Nephron progenitor cell (in vitro differentiated cells): ENCODE measurements around the gene ZMYND15.

Experiments
- DNase-seq: peaks from one replicate; pipeline ENCODE4 v3.0.0; 2021
- H3K27ac Mint-ChIP-seq: 2 replicates; pipeline ENCODE4 v1.8.0; 2021; ENCODE audit warnings: mild to moderate bottlenecking, moderate library complexity, mixed read lengths
- H3K27me3 Mint-ChIP-seq: 2 replicates; pipeline ENCODE4 v1.8.0; 2021; ENCODE audit warnings: mild to moderate bottlenecking, low read depth, mixed read lengths; ENCODE audit not compliant: poor library complexity
- H3K36me3 Mint-ChIP-seq: 2 replicates; pipeline ENCODE4 v1.8.0; 2021; ENCODE audit warnings: low read depth, mixed read lengths
- H3K4me1 Mint-ChIP-seq: 2 replicates; pipeline ENCODE4 v1.8.0; 2021; ENCODE audit warnings: mixed read lengths
- H3K4me3 Mint-ChIP-seq: 2 replicates; pipeline ENCODE4 v1.8.0; 2021; ENCODE audit warnings: mild to moderate bottlenecking, moderate library complexity, mixed read lengths
- H3K9me3 Mint-ChIP-seq: 2 replicates; pipeline ENCODE4 v1.8.0; 2021; ENCODE audit warnings: mild to moderate bottlenecking, moderate library complexity, mixed read lengths
- CTCF ChIP-seq: fragments of 200-600 bp; sonication (generic); IDR thresholded peaks from 2 replicates; pipeline ENCODE4 v1.5.0; 2021; ENCODE audit warnings: antibody characterized with exemption

Gene ZMYND15

GRCh38 chr17:4738136-4739121, 1.2 kb upstream of the ZMYND15 start:
- Mint-ChIP-seq H3K4me3 (peak overlapping the region; percentile 77), H3K9me3 (no peaks in the 10 kb centered on the region), H3K27ac (no peak overlapping the region), H3K27me3 (peaks cover 98% of the 10 kb centered on the region), H3K36me3 (no peaks in the 10 kb centered on the region), H3K4me1 (peaks cover 19% of the 10 kb centered on the region)
- DNase-seq: no peak
- TF ChIP-seq CTCF: no peak

- Mint-ChIP-seq H3K36me3 (no peaks in the 10 kb centered on the region), H3K4me3 (peak overlapping the region; percentile 75), H3K27me3 (peaks cover 99% of the 10 kb centered on the region), H3K4me1 (peaks cover 21% of the 10 kb centered on the region), H3K9me3 (no peaks in the 10 kb centered on the region), H3K27ac (no peak overlapping the region)
- no peak for TF ChIP-seq CTCF
- DNase-seq: no peak
Observed at GRCh38 chr17:4740025-4740351, 355 bp downstream of the ZMYND15 start.

GRCh38 chr17:4740584-4740983, 951 bp downstream of the ZMYND15 start:
- DNase-seq: no peak
- no peak for TF ChIP-seq CTCF
- H3K4me1 Mint-ChIP-seq: peaks cover 26% of the 10 kb centered on the region
- H3K27ac Mint-ChIP-seq: no peak overlapping the region
- peak overlapping the region; percentile 75 for H3K4me3 Mint-ChIP-seq
- no peaks in the 10 kb centered on the region for H3K9me3 Mint-ChIP-seq
- H3K27me3 Mint-ChIP-seq: peaks cover 99% of the 10 kb centered on the region
- no peaks in the 10 kb centered on the region for H3K36me3 Mint-ChIP-seq

- H3K36me3 Mint-ChIP-seq: no peaks in the 10 kb centered on the region
- H3K27me3 Mint-ChIP-seq: peaks cover 99% of the 10 kb centered on the region
- no peak overlapping the region for H3K4me3 Mint-ChIP-seq
- no peak for DNase-seq
- TF ChIP-seq CTCF: no peak
- H3K27ac Mint-ChIP-seq: no peak overlapping the region
- H3K4me1 Mint-ChIP-seq: peaks cover 28% of the 10 kb centered on the region
- no peaks in the 10 kb centered on the region for H3K9me3 Mint-ChIP-seq
Observed at GRCh38 chr17:4741544-4741943, 1.9 kb downstream of the ZMYND15 start.

- Mint-ChIP-seq H3K27ac (no peak overlapping the region), H3K27me3 (peaks cover 99% of the 10 kb centered on the region)
- no peak for DNase-seq
Observed at GRCh38 chr17:4742133-4742532, 2.5 kb downstream of the ZMYND15 start.

More at GRCh38 chr17:4742133-4742532, 2.5 kb downstream of the ZMYND15 start:
- no peak overlapping the region for H3K4me3 Mint-ChIP-seq
- TF ChIP-seq CTCF: no peak
- H3K4me1 Mint-ChIP-seq: peaks cover 31% of the 10 kb centered on the region
- H3K36me3 Mint-ChIP-seq: no peaks in the 10 kb centered on the region
- H3K9me3 Mint-ChIP-seq: no peaks in the 10 kb centered on the region
